ENCODE data around the gene CNTF.
"Not testable (repeated sequence)": the region's sequence is repeated elsewhere in the genome, so short reads cannot be mapped to it uniquely, and the experiment has no call there.

CNTF gene

DNA sequence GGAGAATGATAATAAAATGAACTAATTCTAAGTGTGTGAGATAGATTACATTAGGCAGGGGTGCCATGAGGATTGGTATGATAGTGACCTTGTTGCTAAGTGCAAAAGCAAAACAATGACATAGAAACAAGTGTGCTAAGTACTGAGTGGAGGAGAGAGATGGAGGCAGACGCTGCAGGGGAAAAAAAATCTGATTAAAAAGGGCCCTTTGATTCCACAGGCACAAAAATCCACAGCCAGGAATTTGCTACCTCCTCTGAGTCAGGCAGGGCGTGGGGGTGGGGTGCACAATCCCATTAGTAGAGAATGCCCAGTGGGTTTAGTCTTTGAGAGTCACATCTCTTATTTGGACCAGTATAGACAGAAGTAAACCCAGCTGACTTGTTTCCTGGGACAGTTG lies at the start of gene CNTF:
Gene CNTF (plus strand): TSS at position 322 of the 400 bp plus-strand sequence. CDS start 88 bp downstream, outside the sequence.
- DNase-seq (ENCODE audit: low read depth in 2 of 2), result no peak

- DNase-seq (ENCODE audit: low read depth in 2 of 2), result not testable (repeated sequence)
Measured at GRCh38 chr11:58572906-58573305, 49.6 kb upstream of the CNTF start.

DNA sequence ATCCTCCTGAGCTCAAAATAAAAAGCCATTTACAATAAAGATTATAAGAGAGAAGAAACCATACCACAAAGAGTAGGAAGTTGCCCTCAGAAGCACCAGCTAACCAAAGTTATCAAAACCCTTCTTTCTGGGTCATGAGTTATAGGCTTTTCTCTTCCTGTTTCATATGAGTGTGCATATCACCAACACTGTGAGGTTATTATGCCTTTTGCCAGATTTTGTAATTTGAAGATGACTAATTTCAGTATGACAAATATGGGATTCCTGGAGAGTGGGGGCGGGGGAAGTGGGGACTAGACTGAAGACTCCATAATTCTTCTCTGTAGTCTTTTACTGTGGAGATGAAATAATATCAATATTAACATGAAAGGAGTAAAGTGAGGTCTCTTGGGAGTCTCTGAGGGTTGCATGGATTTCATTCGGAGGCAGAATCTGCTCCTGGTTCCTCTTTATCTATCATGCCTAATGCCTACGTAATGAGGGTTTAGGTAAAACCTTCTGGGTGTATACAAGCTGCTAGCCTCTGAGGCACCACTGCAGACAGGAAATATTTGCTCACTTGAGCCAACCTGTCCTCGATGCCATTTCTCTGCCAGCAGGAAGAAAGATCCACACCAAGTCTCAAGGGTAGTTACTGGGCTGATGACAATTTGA lies 48.9 kb upstream of the CNTF start:
- peak; percentile 40 to 57 for DNase-seq (ENCODE audit: low read depth in 2 of 2)

DNA sequence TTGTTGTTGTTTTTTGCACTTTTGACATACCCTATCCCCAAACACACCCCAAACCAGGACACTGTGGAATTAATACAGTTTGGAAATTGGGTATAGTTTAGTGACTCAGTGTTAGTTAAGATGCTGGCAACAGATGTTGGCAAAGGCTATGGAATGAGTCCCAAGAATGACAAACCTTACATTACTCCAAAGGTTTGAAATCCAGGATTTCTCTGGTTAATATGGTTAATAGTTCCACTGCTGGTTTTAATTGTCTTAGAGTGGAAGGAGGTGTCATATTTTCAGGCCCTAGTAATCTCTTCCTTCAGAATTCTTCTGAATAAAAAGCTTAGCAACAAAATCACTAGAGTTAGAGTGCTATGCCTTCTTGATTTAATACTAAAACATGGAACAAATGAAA lies 47.6 kb upstream of the CNTF start:
- DNase-seq (ENCODE audit: low read depth in 2 of 2), result no peak

DNA sequence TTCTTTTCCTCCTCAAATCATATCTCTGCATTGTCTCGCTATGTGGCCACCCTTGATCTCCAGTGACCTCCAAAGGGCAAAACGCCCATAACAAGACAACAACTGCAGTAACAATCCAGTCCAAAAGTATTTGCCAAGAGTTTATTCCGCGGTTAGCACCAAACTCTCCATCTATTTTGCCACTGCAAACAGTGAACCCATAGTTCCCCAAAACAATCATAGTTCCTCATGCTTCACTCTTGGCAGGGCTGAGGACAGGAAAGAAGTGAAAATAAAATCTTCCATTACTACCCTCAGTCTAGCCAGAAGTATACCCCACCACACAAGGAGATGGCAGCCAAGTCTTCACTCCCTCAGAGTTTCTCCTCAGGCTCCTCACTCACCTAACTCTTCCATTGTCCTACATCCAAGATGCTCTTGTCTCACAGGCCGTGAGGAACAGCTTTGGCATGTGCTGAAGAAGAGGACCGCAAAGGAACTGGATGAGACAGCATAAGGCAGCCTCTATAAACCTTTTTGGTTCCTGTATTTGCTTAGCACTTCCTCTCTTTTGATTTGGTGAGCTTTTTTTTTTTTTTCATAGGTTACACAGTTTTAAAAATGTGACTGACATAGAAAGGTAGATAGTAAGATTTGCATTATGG lies 47.0 kb upstream of the CNTF start, which contains the start of gene LPXN:
Gene LPXN (minus strand): TSS at position 480 of the 644 bp plus-strand sequence. CDS start 84 bp downstream, at position 396.
- DNase-seq (ENCODE audit: low read depth in 2 of 2), result no peak

DNA sequence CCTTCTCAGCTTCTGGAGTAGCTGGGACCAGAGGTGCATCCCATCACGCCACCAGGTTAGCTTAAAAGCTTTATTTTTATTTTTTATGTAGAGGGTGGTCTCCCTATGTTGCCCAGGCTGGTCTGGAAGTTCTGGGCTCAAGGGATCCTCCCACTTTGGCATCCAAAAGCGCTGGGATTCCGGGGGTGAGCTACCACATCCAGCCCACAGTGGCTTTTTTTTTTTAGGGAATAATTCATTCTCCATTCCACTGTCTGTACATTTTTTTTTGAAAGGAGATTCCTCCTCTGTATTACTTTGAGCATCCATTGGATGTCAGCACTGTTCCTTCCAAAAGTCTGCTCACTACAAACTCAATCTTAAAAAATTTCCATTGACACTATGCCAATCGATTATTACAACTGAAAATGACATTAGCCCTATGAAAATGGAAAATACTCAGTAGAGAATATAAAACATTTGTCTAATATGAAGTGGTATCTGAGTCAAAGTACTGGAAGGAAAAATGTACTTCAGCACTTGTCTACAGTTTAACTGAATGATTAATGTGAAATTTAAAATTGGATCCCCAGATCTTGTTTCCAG lies 45.5 kb upstream of the CNTF start:
- no peak for DNase-seq (ENCODE audit: low read depth in 2 of 2)

DNA sequence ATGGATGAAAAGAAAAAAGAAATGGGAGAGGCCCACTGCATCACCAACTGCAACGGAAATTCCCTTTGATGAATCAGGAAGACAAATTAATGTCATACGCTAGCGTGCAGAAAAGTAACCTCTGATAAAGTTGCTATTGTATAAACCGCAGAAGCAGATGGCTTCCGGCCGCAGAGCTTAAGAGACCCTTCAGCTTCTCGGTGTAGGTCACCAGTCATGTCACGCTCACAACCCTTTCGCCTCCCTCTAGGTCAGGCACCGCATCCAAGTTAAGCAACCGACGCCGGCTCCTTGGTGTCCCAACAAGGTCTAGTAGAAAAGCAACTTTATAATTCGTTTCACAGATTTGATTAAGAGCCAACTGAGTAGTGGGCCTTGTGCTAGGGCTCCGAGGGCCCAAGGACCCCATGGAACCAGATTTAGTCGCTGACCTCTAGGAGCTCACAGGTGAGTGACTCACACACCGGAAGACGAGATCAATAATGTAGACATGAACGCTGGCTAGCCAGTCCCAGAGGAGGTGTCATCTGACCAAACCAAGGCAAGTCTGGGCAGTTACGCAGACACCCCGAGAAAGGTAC lies 44.8 kb upstream of the CNTF start:
- peak; percentile 68 to 73 for DNase-seq (ENCODE audit: low read depth in 2 of 2)

- DNase-seq (ENCODE audit: low read depth in 2 of 2), result peak; percentile 80 to 82
Measured at GRCh38 chr11:58578136-58578634, 44.3 kb upstream of the CNTF start.

DNA sequence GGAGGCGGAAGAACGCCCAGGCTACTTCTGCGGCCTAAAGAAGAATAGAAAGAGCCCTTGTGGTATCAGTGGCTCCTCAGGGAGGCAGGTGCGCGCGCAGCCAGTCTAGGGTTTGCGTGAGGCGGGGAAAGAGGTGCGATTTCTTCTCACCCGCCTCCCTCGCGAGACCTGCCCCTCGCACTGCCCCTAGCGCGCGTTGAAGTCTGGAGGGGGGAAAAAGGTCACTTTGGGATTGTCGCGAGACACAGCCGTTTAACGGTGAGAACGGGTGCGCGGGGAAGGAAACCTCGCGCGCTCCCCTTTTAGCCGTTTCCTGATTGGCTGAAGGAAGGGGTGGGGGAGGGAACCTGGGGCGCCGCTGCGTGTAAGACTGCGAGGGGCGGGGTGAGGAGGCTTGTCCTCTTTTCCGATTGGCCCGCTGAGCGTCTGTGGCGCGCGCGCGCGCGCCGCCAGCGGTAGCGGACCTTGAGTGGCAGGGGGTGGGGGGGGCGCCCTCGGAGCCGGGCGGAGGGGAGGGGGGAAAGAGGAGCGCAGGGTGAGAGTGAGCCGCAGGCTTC lies 43.8 kb upstream of the CNTF start, which contains the start of gene ZFP91:
Gene ZFP91 (plus strand): TSS at position 429 of the 557 bp plus-strand sequence. CDS start 219 bp downstream, outside the sequence.
- DNase-seq (ENCODE audit: low read depth in 2 of 2), result peak; percentile 95

GRCh38 chr11:58579192-58580129 lies 43.0 kb upstream of the CNTF start:
- peak; percentile 82 to 85 for DNase-seq (ENCODE audit: low read depth in 2 of 2)

- no peak for DNase-seq (ENCODE audit: low read depth in 2 of 2)
Measured at GRCh38 chr11:58580311-58580710, 42.2 kb upstream of the CNTF start.

- DNase-seq (ENCODE audit: low read depth in 2 of 2), result no peak
Measured at GRCh38 chr11:58582437-58582836, 40.0 kb upstream of the CNTF start.

- DNase-seq (ENCODE audit: low read depth in 2 of 2), result no peak
Measured at GRCh38 chr11:58586998-58587397, 35.5 kb upstream of the CNTF start.

GRCh38 chr11:58591659-58592058 lies 30.8 kb upstream of the CNTF start:
- no peak for DNase-seq (ENCODE audit: low read depth in 2 of 2)

- peak in 1 of 2 donors; percentile 58 for DNase-seq (ENCODE audit: low read depth in 2 of 2)
Measured at GRCh38 chr11:58592760-58593472, 29.5 kb upstream of the CNTF start.

DNA sequence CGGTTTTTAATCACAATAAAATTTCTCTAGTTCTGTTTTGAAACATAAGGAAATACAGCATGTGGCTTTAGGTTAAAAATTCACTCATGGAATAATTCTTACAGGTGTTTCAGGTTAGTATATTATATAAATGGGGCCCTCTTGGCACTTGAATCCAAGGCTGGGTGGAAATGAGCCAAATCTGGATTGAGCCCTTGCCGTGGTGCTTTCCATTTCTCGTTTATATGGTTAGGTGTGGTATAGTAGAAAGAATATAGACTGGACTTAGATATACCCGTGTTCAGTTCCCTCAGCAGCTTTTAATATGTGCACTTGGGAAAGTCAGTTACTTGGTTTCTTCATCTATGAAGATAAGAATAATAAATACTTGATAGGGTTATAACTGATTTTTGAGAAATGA lies 27.6 kb upstream of the CNTF start:
- no peak for DNase-seq (ENCODE audit: low read depth in 2 of 2)

DNA sequence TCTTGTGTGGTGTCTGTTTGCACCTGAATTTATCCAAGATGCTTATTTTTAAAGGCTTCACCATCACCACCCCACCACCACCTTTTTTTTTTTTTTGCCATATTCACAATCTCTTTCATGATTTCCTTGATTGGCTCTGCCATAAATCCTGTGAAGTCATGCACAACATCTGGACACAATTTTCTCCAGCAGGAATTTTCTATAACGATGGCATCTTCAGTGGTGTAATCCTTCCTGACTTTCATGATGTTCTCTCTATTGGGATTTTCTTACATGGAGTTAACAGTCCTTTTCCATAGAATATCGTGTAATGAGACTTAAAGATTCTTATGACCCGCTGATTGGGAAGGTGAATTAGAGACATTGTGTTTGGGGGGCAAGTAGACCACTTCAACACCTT lies 25.8 kb upstream of the CNTF start:
- no peak for DNase-seq (ENCODE audit: low read depth in 2 of 2)

DNA sequence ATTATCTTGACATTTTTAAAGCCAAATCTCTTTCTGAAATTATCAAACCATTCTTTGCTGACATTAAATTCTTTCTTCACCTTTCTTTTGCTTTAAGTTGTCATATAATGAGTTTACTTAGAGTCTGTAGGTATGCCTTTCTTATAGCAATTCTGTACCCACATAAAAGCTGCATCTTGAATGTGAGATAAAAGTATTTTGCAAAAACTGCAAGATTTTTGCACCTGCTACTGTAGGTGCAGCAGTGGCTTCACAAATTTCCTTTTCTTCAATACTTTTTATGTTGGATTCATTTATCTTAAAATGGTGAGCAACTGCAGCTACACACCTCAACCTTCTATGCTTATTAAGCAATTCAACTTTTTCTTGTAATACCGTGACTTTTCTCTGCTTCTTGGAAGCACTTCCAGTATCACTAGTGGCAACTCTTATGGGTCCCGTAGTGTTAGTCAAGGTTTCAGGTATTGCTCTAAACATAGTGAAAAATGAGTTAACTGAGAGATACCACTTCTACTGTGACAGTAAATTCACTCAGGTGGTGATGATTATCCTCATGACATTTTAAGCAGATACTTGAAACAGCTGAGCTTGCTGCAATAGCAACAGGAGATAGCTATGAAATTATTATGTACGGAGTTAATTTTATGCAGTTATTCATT lies 24.9 kb upstream of the CNTF start:
- no peak for DNase-seq (ENCODE audit: low read depth in 2 of 2)

- DNase-seq (ENCODE audit: low read depth in 2 of 2), result no peak
Measured at GRCh38 chr11:58600510-58600909, 22.0 kb upstream of the CNTF start.
